Activated T-helper 1 cell treated with anti-CD3 and anti-CD28 coated beads, Interleukin-12 subunit alpha, Interleukin-12 subunit beta, Interleukin-2, Interleukin-4 antibody, amounts not matched to agents 30 ng/mL and 10 ng/mL and 1 ng/mL, durations not matched to agents 14 hours and 24 hours and 36 hours (primary cell): ENCODE results near the gene CASZ1. TPM values are rescaled to one million over a fixed set of nuclear protein-coding genes. Genes with fewer than 3 reads are reported as not detected.

Experiments
- DNase-seq: peaks from one replicate; pipeline ENCODE4 v3.0.0; 2021; ENCODE audit warnings: low spot score
- H3K27ac Mint-ChIP-seq: one replicate; pipeline ENCODE4 v1.8.0; 2021; ENCODE audit warnings: mild to moderate bottlenecking, mixed read lengths
- H3K27me3 Mint-ChIP-seq: one replicate; pipeline ENCODE4 v1.8.0; 2022; ENCODE audit warnings: mild to moderate bottlenecking, moderate library complexity, mixed read lengths; ENCODE audit not compliant: insufficient read depth
- H3K36me3 Mint-ChIP-seq: one replicate; pipeline ENCODE4 v1.8.0; 2021; ENCODE audit warnings: low read depth, mixed read lengths
- H3K4me1 Mint-ChIP-seq: one replicate; pipeline ENCODE4 v1.8.0; 2021; ENCODE audit warnings: low read depth, mixed read lengths
- H3K4me3 Mint-ChIP-seq: one replicate; pipeline ENCODE4 v1.8.0; 2021; ENCODE audit warnings: mild to moderate bottlenecking, moderate library complexity, mixed read lengths
- H3K9me3 Mint-ChIP-seq: one replicate; pipeline ENCODE4 v1.8.0; 2021; ENCODE audit warnings: mixed read lengths
- intact Hi-C: fragments of 100-400 bp; cut with micrococcal nuclease; formaldehyde crosslinking; loops from one replicate; pipeline ENCODE4 v1.15.1; 2024
- total RNA-seq: library from RNA; stranded (reverse); gene quantifications from 2 replicates; pipeline ENCODE4 v1.2.3, GENCODE V29; 2022

The CASZ1 gene
- total RNA-seq, 1 donor from 2014 or later, result 11.7 TPM

DNA sequence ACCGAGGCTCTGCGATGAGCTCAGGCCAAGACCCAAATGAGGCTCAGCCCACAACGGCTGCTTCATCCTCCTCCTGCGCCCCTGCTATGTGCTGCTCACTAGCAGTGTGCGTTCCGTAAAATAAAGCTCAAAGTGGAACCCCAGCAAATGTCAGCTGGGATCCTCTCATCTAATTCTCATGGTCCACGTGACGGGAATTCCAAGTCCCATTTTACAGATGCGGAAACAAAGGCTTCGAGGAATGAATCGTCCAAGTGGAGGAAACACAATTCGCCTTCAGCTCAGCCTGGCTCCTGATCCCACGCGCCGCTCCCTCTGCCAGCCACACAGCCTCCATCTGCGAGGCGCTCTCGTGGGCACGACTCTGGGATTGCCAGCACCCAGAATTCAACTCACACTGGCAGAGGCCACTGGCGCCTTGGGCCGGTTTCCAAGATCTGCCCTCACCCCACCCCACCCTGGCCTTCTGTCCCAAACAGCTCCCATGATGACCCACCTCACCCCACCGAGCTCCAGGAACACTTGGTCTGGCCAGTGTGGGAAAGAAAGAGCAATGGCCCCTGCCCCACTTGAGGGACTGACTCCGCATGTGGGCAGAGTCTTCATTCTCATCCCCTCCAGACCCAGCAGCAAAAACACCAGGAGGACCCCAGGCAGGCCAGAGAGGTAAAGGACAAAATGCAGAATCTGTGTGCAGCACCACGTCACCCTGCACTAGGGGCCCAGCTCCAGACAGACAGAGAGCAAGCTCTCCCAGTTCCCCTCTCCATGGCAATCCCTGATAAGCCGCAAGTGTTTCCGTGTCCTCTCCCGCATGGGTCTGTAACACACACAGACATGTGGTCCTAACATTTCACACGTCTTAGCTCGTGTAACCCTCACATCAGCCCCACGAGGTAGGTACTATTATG lies 10.5 kb downstream of the CASZ1 start:
- H3K4me3 Mint-ChIP-seq, result no peak overlapping the region
- peaks cover 11% of the 10 kb centered on the region for H3K27me3 Mint-ChIP-seq
- DNase-seq, result no peak
- no peaks in the 10 kb centered on the region for H3K36me3 Mint-ChIP-seq
- intact Hi-C loops, result no loop called here
- no peak overlapping the region for H3K27ac Mint-ChIP-seq
- no peaks in the 10 kb centered on the region for H3K4me1 Mint-ChIP-seq
- no peaks in the 10 kb centered on the region for H3K9me3 Mint-ChIP-seq

DNA sequence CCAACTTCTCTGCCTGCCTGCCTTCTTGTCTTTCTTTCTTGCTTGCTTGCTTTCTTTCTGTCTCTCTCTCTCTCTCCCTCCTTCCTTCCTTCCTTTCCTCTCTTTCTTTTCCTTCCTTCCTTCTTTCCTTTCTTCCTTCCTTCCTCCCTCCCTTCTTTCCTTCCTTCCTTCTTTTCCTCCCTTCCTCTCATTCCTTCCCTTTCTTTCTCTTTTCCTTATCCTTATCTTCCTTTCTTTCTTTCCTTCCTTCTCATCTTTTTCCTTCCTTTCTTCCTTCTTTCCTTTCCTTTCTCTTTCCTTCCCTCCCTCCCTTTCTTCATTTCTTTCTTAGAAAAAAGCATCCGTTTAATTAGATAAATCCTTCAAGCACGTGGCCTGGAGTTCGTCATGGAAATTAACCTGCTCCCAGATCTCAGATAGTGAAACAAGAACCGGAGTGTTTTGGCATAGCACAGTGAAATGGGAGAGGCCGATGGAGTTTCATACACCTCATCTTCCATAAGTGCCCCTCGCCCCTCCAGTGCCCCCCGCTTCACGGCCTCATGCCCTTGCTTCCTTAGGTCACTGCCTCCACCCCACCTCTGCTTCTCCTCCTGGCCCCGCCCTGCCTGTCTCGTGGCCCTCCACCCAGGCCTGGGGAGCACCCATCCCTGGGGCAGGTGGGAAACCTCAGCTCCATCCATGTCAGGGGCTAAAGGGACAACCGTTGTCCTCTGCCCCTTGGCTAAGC lies 11.3 kb downstream of the CASZ1 start:
- Mint-ChIP-seq H3K4me3 (no peak overlapping the region), H3K4me1 (no peaks in the 10 kb centered on the region), H3K36me3 (no peaks in the 10 kb centered on the region), H3K9me3 (no peaks in the 10 kb centered on the region), H3K27me3 (peaks cover 11% of the 10 kb centered on the region), H3K27ac (no peak overlapping the region)
- intact Hi-C loops, result no loop called here
- no peak for DNase-seq

- Mint-ChIP-seq H3K9me3 (no peaks in the 10 kb centered on the region), H3K36me3 (no peaks in the 10 kb centered on the region)
Measured at GRCh38 chr1:10782491-10783244, 13.8 kb downstream of the CASZ1 start.

DNA sequence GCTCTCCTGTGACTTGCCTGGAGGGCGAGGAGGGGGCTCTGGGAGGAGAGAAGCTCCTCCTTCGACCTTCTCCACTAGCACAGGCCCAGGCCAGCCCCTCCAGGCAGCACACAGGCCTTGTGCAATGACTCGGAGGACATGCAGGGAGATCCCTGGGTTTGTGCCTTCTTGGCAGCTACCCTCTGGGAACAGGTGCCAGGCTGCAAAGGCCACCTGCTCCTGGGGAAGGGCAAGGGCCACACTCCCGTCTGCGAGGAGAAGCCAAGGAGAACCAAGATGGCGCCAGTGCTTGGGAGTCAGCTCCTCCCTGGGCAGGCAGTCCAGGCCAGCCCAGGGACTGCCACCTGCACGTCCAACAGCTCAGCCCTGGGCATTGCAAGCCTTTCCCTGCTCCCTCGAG lies 15.3 kb downstream of the CASZ1 start:
- intact Hi-C loops, result no loop called here
- DNase-seq, result no peak
- Mint-ChIP-seq H3K4me1 (no peaks in the 10 kb centered on the region), H3K36me3 (no peaks in the 10 kb centered on the region), H3K4me3 (no peak overlapping the region), H3K27ac (no peak overlapping the region), H3K9me3 (no peaks in the 10 kb centered on the region), H3K27me3 (no peaks in the 10 kb centered on the region)

More at GRCh38 chr1:10782491-10783244, 13.8 kb downstream of the CASZ1 start:
- H3K4me3 Mint-ChIP-seq, result no peak overlapping the region
- no peak overlapping the region for H3K27ac Mint-ChIP-seq
- H3K4me1 Mint-ChIP-seq, result no peaks in the 10 kb centered on the region
- DNase-seq, result no peak
- intact Hi-C loops, result no loop called here
- peaks cover 3% of the 10 kb centered on the region for H3K27me3 Mint-ChIP-seq

GRCh38 chr1:10779841-10780240 lies 16.6 kb downstream of the CASZ1 start:
- DNase-seq, result no peak
- Mint-ChIP-seq H3K36me3 (no peaks in the 10 kb centered on the region), H3K27me3 (no peaks in the 10 kb centered on the region), H3K27ac (no peak overlapping the region), H3K4me1 (no peaks in the 10 kb centered on the region), H3K9me3 (no peaks in the 10 kb centered on the region), H3K4me3 (no peak overlapping the region)
- intact Hi-C loops, result no loop called here

GRCh38 chr1:10779201-10779600 lies 17.2 kb downstream of the CASZ1 start:
- Mint-ChIP-seq H3K27me3 (no peaks in the 10 kb centered on the region), H3K36me3 (no peaks in the 10 kb centered on the region), H3K9me3 (no peaks in the 10 kb centered on the region), H3K27ac (no peak overlapping the region), H3K4me3 (no peak overlapping the region), H3K4me1 (no peaks in the 10 kb centered on the region)
- no peak for DNase-seq
- intact Hi-C loops, result no loop called here

GRCh38 chr1:10778640-10779039 lies 17.8 kb downstream of the CASZ1 start:
- DNase-seq, result no peak
- no peaks in the 10 kb centered on the region for H3K36me3 Mint-ChIP-seq
- H3K27ac Mint-ChIP-seq, result no peak overlapping the region
- H3K4me3 Mint-ChIP-seq, result no peak overlapping the region
- no peaks in the 10 kb centered on the region for H3K4me1 Mint-ChIP-seq
- no peaks in the 10 kb centered on the region for H3K9me3 Mint-ChIP-seq
- no peaks in the 10 kb centered on the region for H3K27me3 Mint-ChIP-seq
- intact Hi-C loops, result no loop called here

DNA sequence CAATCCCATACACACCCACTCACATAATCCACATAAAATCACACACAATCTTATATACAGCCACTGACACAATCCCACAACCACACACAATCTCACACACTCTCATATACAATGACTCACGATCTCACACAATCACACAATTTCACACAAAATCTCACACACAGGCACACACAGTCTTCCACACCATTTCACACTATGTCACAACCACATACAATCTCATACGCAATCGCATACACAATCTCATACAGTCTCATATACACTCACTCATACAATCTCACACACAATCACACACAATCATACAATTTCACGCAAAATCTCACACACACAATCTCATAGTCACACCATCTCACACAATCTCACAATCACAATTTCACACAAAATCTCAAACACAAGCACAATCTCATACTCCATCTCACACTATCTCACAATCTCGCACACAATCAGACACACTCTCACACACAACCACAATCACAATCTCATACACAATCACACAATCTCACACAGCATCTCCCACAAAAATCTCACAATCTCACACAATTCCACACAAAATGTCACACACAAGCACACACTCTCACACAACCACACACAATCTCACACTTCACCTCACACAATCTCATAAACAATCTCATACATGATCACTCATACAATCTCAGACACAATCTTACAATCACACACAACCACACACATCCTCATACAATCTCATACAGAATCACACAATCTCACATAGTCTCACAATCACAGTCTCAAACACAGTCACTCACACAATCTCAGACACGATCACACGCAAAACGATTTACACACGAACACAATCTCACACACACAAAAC lies 18.5 kb downstream of the CASZ1 start:
- H3K27ac Mint-ChIP-seq, result no peak overlapping the region
- no peak overlapping the region for H3K4me3 Mint-ChIP-seq
- intact Hi-C loops, result no loop called here
- no peaks in the 10 kb centered on the region for H3K4me1 Mint-ChIP-seq
- H3K27me3 Mint-ChIP-seq, result no peaks in the 10 kb centered on the region
- no peaks in the 10 kb centered on the region for H3K9me3 Mint-ChIP-seq
- H3K36me3 Mint-ChIP-seq, result no peaks in the 10 kb centered on the region
- no peak for DNase-seq

- no peaks in the 10 kb centered on the region for H3K4me1 Mint-ChIP-seq
- no peak for DNase-seq
- no peak overlapping the region for H3K4me3 Mint-ChIP-seq
- H3K36me3 Mint-ChIP-seq, result no peaks in the 10 kb centered on the region
- no peak overlapping the region for H3K27ac Mint-ChIP-seq
- no peaks in the 10 kb centered on the region for H3K9me3 Mint-ChIP-seq
- intact Hi-C loops, result no loop called here
- no peaks in the 10 kb centered on the region for H3K27me3 Mint-ChIP-seq
Measured at GRCh38 chr1:10776190-10776905, 20.1 kb downstream of the CASZ1 start.

GRCh38 chr1:10775763-10776162 lies 20.7 kb downstream of the CASZ1 start:
- intact Hi-C loops, result no loop called here
- H3K4me3 Mint-ChIP-seq, result no peak overlapping the region
- H3K9me3 Mint-ChIP-seq, result no peaks in the 10 kb centered on the region
- H3K4me1 Mint-ChIP-seq, result no peaks in the 10 kb centered on the region
- H3K27ac Mint-ChIP-seq, result no peak overlapping the region
- no peaks in the 10 kb centered on the region for H3K27me3 Mint-ChIP-seq
- no peaks in the 10 kb centered on the region for H3K36me3 Mint-ChIP-seq
- DNase-seq, result no peak

- H3K27ac Mint-ChIP-seq, result no peak overlapping the region
- H3K4me3 Mint-ChIP-seq, result no peak overlapping the region
- no peaks in the 10 kb centered on the region for H3K27me3 Mint-ChIP-seq
- H3K9me3 Mint-ChIP-seq, result no peaks in the 10 kb centered on the region
- no peaks in the 10 kb centered on the region for H3K4me1 Mint-ChIP-seq
- intact Hi-C loops, result no loop called here
- DNase-seq, result no peak
- no peaks in the 10 kb centered on the region for H3K36me3 Mint-ChIP-seq
Measured at GRCh38 chr1:10774615-10775310, 21.7 kb downstream of the CASZ1 start.
